GM18909 (cell line): Measurements from ENCODE around the gene ATP11A.
"Not testable (repeated sequence)": the region's sequence is repeated elsewhere in the genome, so short reads cannot be mapped to it uniquely, and the experiment has no call there.

Source experiments
- ATAC-seq: cut with Tn5 transposase; IDR thresholded peaks from one replicate; pipeline ENCODE4 v1.9.1; 2021; ENCODE audit warnings: mild to moderate bottlenecking; ENCODE audit not compliant: unreplicated experiment, poor library complexity

Gene ATP11A

DNA sequence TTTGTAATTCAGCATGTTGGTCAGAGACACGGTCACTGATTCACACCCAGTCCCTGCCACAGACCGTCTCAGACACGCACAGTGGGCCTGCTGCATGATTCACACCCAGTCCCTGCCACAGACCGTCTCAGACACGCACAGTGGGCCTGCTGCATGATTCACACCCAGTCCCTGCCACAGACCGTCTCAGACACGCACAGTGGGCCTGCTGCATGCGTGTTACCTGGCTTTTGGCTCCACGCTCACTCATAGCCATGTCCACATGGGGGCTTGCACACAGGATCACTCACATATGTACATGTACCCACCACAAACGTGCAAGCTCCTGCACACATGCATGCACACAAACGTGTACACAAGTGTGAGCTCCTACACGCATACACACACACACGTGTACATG, 194.9 kb downstream of the ATP11A start:
- not testable (repeated sequence) for ATAC-seq

DNA sequence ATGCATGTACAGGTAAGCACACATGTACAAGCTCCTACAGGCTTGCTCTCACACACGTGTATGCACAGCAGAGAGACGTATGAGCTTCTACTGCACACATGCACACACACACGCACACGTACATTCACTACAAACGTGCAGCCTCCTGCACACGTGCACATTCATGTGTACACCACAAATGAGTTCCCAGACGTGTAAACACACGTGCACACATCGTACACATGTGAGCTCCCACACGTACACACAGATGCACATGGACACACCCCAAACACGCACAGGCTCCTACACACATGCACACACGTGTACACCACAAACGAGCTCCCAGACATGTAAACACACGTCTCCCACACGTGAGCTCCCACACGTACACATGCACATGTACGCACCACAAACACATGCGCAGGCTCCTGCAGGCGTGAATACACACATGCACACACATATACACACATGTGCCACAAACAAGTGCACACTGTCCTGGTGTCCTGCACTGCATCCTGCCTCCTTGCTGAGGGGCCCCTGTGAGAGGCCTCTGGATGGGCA, 195.5 kb downstream of the ATP11A start:
- no peak for ATAC-seq

GRCh38 chr13:112885782-112886268, 196.0 kb downstream of the ATP11A start:
- ATAC-seq = no peak

DNA sequence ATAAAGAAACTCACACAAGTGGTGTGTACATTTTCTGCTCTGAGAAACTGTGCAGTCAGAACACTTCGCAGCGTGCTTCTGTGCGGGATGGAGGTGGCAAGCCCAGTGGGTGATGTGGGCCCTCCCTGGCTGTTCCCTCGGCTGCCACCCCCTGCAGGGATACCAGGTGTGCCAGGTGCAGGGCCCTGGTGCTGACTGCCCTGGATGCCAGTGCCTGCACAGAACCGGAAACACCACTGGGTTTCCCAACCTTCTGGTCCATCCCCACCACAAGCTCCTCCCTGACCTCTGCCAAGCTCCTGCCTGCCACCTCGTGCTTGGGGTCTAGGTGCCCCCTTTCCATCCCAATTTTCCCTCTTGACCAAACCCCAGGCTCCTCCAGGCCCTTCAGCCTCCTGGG, 197.3 kb downstream of the ATP11A start:
- ATAC-seq = no peak

GRCh38 chr13:112887557-112887991, 197.7 kb downstream of the ATP11A start:
- no peak for ATAC-seq

DNA sequence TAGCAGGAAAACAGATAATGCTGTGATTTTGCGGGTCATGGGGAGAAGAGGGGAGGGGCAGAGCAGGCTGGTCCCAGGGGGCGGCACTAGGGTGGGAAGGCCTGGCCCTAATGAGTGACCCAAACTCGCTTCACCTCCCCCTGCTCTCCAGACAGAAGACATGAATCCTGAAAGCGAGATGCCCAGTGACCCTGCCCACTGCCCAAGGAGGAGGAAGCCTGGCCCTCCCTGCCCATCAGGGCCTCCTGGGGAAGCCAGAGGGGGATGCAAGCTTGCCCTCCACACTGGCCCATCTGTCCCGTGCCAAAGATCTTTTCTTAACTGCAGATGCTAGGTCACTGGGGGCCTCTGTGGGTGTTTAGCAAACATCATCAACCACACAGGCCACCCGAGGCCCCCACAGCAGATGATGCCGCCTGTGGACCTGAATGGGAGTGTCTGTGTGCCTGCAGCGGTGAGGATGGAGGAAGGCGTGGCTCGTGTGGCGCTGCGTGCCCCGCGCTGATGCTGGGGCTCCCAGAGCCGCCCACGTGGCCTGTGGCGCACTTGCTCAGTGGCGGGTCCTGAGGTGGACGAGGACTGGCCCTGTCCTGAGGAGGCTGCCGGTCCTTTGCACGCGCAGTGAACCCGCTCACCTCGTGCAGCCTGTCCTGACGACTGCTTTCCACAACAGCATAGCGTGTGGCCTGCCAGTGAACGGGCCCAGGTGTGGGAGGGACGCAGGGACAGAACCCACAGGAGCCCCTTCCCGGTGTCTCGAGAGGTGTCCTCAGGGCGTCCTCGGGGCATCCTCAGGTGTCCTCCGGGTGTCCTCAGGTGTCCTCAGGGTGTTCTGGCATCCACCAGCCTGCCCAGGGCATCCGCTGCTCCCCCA, 198.6 kb downstream of the ATP11A start:
- ATAC-seq = no peak

DNA sequence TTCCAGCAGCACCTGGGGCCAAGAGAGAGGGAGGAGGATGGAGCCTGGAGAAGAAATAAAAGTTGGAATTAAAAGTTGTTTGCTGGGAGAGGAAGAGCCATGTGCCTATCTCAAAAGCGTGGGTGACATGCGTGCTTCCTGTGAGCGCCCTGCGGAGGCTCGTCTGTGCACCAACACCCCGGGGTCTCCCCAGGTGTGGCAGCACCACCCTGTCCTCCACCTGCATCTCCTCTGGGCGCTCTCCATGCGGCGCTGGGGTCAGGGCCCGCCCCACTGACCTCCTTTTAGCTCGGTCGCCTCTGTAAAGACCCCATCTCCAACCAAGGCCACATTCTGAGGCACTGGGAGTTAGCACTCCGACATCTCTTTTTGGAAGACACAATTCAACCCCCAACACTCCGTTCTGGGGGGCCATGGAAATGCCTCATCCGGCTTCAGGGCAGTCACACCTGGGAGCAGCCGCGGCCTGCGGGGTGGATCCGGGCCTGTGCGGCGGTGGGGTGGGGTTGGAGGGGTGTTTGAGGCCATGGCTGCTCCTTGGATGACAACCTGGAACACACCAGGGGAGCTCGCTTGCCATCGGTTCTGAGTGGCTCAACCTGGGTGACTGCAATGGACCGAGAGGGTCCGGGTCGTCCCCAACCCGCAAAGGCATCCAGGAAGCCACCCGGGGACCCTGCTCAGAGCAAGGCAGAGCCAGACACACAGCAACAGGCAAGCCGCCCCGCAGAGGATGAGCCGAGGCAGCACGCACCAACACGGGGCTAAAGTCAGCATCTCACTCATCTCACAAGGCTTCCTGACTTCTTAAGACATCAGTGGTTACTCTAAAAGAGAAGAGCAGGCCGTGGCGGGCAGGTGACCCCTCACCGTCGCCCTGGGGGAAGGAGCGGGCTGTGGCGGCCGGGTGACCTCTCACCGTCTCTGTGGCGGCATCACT, 199.8 kb downstream of the ATP11A start:
- ATAC-seq = no peak

GRCh38 chr13:112890316-112891145, 200.7 kb downstream of the ATP11A start:
- ATAC-seq = no peak

DNA sequence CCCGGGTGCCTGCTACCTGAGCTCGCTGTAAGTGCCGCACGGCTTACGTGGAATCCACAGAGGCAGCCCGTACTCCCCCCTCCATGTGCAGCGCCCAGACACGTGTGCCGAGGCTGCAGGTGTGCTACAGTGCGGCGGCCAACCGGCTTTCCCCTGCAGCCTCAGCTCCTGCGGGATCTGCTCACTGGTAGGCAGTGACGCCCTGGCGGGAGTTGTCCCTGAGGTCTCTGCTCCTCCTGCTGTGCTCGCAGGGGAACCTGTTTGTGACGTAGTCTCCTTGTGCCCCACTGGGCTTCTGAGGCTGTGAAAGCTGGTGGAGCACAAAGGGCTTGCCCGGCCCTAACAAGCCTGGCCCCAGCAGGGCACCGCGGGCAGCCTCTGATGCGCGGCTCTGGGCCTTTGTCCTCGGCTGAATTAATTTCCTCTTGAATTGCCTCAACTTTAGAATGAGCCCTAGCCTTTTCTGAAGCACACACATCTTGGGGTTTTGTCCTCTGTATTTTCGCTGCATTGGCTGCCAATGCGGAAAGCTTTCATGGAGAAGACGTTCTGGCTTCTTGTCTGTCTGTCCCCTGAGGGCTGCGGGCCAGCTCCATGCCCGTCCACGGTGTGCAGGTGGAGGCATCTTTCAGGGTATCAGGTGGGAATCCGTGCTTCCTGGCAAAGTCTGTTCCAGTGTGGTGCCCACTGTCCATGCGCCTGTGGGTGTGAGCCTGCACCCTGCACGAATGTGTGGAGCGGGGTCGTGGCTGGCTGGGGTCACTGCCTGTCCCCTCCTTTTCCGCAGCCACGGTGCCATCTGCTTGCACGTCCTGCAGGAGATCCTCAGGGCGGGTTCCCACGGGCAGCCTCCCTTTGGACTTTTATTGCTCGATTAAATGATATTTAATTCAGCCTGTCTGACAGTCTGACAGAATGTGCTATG, 201.9 kb downstream of the ATP11A start:
- no peak for ATAC-seq

GRCh38 chr13:112892426-112893206, 202.8 kb downstream of the ATP11A start:
- no peak for ATAC-seq

DNA sequence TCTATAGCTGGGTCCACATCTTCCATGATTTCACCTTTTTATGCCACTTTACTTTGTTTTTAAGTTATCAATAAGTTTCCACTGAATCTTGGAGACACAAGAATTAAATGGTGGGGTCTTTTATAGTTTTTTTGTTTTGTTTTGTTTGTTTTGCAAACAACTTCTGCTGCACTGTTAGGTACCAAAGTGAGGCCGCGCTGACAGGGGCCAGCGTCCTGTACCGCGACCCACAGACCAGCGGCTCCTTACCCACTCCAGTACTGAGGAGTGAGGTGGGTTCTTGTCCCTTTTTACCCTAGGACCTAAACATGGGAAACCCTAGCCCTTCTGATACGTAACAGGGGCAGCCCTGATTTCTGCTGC, 203.3 kb downstream of the ATP11A start:
- ATAC-seq = no peak

DNA sequence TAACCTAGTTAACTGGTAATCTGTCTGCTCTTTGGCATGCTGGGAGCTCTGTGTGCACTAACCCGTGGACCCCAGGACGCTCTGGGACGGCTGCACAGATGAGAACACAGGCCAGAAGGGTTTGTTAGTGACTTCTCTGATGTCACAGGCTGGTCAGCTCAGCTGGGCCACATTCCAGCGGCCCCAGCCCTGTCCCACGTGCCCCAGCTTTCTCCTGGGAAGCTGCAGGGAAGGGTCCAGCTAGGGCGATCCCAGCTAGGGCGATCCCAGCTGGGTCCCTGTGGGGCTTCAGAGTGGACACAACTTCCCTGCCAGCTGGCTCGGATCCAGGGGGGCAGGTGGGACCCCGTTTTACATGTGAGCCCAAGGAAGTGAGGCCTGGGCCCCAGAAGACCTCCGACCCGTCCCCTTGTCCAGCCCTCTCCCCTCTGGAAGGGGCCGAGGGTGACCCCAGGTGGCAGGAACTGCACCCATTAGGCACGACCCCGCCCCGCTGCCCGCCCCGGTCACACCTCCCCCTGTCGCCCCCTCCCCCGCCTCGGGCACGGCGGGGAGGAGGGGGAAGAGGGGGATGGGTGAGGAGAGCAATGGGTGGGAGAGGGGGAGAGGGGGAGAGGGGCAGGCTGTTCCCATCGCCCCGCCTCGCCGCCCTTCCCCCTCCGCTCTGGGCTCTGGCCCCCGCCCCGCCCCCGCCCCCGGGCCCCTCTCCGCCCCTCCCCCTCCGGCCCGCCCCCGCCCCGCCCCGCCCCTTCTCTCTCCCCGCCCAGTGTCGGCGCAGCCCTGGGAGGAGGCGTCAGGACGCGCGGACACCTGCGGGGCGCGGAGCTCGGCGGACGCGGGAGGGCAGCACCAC, 204.0 kb downstream of the ATP11A start:
- peak; percentile 53 for ATAC-seq

- no peak for ATAC-seq
Observed at GRCh38 chr13:112894423-112894672, 204.5 kb downstream of the ATP11A start.

DNA sequence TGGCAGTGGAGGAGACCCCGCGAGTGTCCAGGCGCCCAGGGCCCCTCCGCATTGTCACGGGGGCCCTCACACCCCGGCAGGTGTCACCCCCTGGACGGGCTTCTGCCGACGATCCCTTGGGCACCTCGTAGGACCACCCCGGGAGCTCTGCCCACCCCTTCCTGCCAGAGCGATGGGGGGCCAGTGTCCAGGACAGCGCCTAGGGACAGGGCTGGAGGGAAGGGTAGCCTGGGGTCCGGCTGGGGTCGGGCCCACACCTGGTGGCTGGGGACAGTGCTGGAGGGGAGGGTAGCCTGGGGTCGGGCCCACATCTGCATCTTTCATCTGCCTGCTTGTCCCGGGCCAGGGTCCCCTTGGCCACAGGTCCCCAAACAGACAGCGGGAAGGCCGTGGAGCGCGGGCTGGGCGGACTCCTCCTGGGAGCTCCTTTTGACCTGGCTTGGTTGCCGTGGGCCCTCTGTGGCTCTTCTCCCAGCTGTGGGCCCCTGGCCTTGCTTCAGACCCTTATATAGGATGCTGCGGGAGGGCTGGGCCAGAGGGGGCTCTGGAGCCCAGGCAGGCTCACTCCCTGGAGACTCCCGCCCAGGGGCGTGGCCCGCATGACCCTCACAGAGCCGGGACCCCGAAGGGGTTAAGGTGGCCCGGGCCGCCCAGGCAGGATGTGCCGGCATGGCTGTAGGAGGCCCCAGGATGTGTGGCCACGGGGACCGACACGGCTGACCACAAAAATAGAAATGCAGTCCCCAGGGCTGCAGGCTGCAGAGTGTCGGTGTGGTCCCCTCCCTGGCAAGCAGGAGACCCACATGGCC, 205.0 kb downstream of the ATP11A start:
- peak; percentile 33 for ATAC-seq

GRCh38 chr13:112895521-112896465, 206.0 kb downstream of the ATP11A start:
- no peak for ATAC-seq
